Measurements from ENCODE around the gene SIPA1L3. TPM values are rescaled to one million over a fixed set of nuclear protein-coding genes. Genes with fewer than 3 reads are reported as not detected.

Gene SIPA1L3
- total RNA-seq, 2 donors from 2014 or later: 19.5 to 21.4 TPM

GRCh38 chr19:38196948-38197656 is 290.1 kb downstream of the SIPA1L3 start:
- H3K9me3 Mint-ChIP-seq: no peaks in the 10 kb centered on the region
- no peak overlapping the region for H3K4me3 Mint-ChIP-seq
- peaks cover 5% of the 10 kb centered on the region for H3K36me3 Mint-ChIP-seq (ENCODE audit: low read depth)
- H3K27me3 Mint-ChIP-seq: no peaks in the 10 kb centered on the region
- no peak for ATAC-seq (replicated peaks)
- H3K4me1 Mint-ChIP-seq: peaks cover 6% of the 10 kb centered on the region
- no peak overlapping the region for H3K27ac Mint-ChIP-seq

- Mint-ChIP-seq H3K9me3 (no peaks in the 10 kb centered on the region), H3K36me3 (ENCODE audit: low read depth) (peaks cover 10% of the 10 kb centered on the region), H3K27ac (no peak overlapping the region), H3K27me3 (no peaks in the 10 kb centered on the region), H3K4me1 (peaks cover 6% of the 10 kb centered on the region), H3K4me3 (no peak overlapping the region)
- no peak for ATAC-seq (replicated peaks)
Measured at GRCh38 chr19:38197937-38198704, 291.1 kb downstream of the SIPA1L3 start.

- H3K4me1 Mint-ChIP-seq: peaks cover 6% of the 10 kb centered on the region
- H3K4me3 Mint-ChIP-seq: no peak overlapping the region
- H3K27ac Mint-ChIP-seq: no peak overlapping the region
- H3K9me3 Mint-ChIP-seq: no peaks in the 10 kb centered on the region
- H3K36me3 Mint-ChIP-seq (ENCODE audit: low read depth): peaks cover 11% of the 10 kb centered on the region
- no peaks in the 10 kb centered on the region for H3K27me3 Mint-ChIP-seq
- ATAC-seq (replicated peaks): no peak
Measured at GRCh38 chr19:38199340-38199739, 292.3 kb downstream of the SIPA1L3 start.

- Mint-ChIP-seq H3K9me3 (no peaks in the 10 kb centered on the region), H3K27ac (no peak overlapping the region), H3K27me3 (no peaks in the 10 kb centered on the region), H3K36me3 (ENCODE audit: low read depth) (peaks cover 18% of the 10 kb centered on the region), H3K4me1 (no peaks in the 10 kb centered on the region), H3K4me3 (no peak overlapping the region)
- no peak for ATAC-seq (replicated peaks)
Measured at GRCh38 chr19:38201731-38202130, 294.7 kb downstream of the SIPA1L3 start.

GRCh38 chr19:38202504-38202903 is 295.5 kb downstream of the SIPA1L3 start:
- Mint-ChIP-seq H3K9me3 (no peaks in the 10 kb centered on the region), H3K4me1 (no peaks in the 10 kb centered on the region), H3K27me3 (no peaks in the 10 kb centered on the region), H3K4me3 (no peak overlapping the region), H3K36me3 (ENCODE audit: low read depth) (peaks cover 24% of the 10 kb centered on the region), H3K27ac (no peak overlapping the region)
- no peak for ATAC-seq (replicated peaks)

GRCh38 chr19:38203197-38203596 is 296.2 kb downstream of the SIPA1L3 start:
- Mint-ChIP-seq H3K27ac (no peak overlapping the region), H3K4me1 (no peaks in the 10 kb centered on the region), H3K27me3 (no peaks in the 10 kb centered on the region), H3K4me3 (no peak overlapping the region), H3K36me3 (ENCODE audit: low read depth) (peaks cover 24% of the 10 kb centered on the region), H3K9me3 (no peaks in the 10 kb centered on the region)
- no peak for ATAC-seq (replicated peaks)

GRCh38 chr19:38204096-38204495 is 297.1 kb downstream of the SIPA1L3 start:
- Mint-ChIP-seq H3K4me3 (no peak overlapping the region), H3K9me3 (no peaks in the 10 kb centered on the region), H3K27ac (no peak overlapping the region), H3K4me1 (no peaks in the 10 kb centered on the region), H3K36me3 (ENCODE audit: low read depth) (peaks cover 24% of the 10 kb centered on the region), H3K27me3 (no peaks in the 10 kb centered on the region)
- ATAC-seq (replicated peaks): no peak

- Mint-ChIP-seq H3K36me3 (ENCODE audit: low read depth) (peaks cover 26% of the 10 kb centered on the region), H3K27me3 (peaks cover 2% of the 10 kb centered on the region), H3K4me1 (peaks cover 2% of the 10 kb centered on the region), H3K4me3 (no peak overlapping the region), H3K9me3 (no peaks in the 10 kb centered on the region), H3K27ac (no peak overlapping the region)
- ATAC-seq (replicated peaks): no peak
Measured at GRCh38 chr19:38204728-38205127, 297.7 kb downstream of the SIPA1L3 start.

- Mint-ChIP-seq H3K27ac (no peak overlapping the region), H3K36me3 (ENCODE audit: low read depth) (peaks cover 33% of the 10 kb centered on the region), H3K27me3 (peaks cover 15% of the 10 kb centered on the region), H3K9me3 (no peaks in the 10 kb centered on the region), H3K4me3 (no peak overlapping the region), H3K4me1 (peaks cover 9% of the 10 kb centered on the region)
- ATAC-seq (replicated peaks): no peak
Measured at GRCh38 chr19:38206006-38206745, 299.2 kb downstream of the SIPA1L3 start.

- no peak overlapping the region for H3K27ac Mint-ChIP-seq
- peaks cover 33% of the 10 kb centered on the region for H3K36me3 Mint-ChIP-seq (ENCODE audit: low read depth)
- ATAC-seq (replicated peaks): no peak
- no peaks in the 10 kb centered on the region for H3K9me3 Mint-ChIP-seq
- H3K27me3 Mint-ChIP-seq: peaks cover 15% of the 10 kb centered on the region
- peaks cover 9% of the 10 kb centered on the region for H3K4me1 Mint-ChIP-seq
- H3K4me3 Mint-ChIP-seq: no peak overlapping the region
Measured at GRCh38 chr19:38206928-38207327, 299.9 kb downstream of the SIPA1L3 start.

- no peaks in the 10 kb centered on the region for H3K9me3 Mint-ChIP-seq
Measured at GRCh38 chr19:38207543-38207942, 300.5 kb downstream of the SIPA1L3 start.

GRCh38 chr19:38208571-38208970 is 301.6 kb downstream of the SIPA1L3 start:
- H3K36me3 Mint-ChIP-seq (ENCODE audit: low read depth): peaks cover 27% of the 10 kb centered on the region
- no peaks in the 10 kb centered on the region for H3K9me3 Mint-ChIP-seq
- H3K4me1 Mint-ChIP-seq: peaks cover 9% of the 10 kb centered on the region
- H3K27me3 Mint-ChIP-seq: peaks cover 15% of the 10 kb centered on the region
- ATAC-seq (replicated peaks): no peak
- no peak overlapping the region for H3K27ac Mint-ChIP-seq
- H3K4me3 Mint-ChIP-seq: no peak overlapping the region

More at GRCh38 chr19:38207543-38207942, 300.5 kb downstream of the SIPA1L3 start:
- no peak for ATAC-seq (replicated peaks)
- H3K27me3 Mint-ChIP-seq: peaks cover 15% of the 10 kb centered on the region
- no peak overlapping the region for H3K27ac Mint-ChIP-seq
- H3K4me1 Mint-ChIP-seq: peaks cover 9% of the 10 kb centered on the region
- peaks cover 32% of the 10 kb centered on the region for H3K36me3 Mint-ChIP-seq (ENCODE audit: low read depth)
- H3K4me3 Mint-ChIP-seq: no peak overlapping the region

GRCh38 chr19:38209152-38209551 is 302.1 kb downstream of the SIPA1L3 start:
- Mint-ChIP-seq H3K4me1 (peaks cover 13% of the 10 kb centered on the region), H3K4me3 (no peak overlapping the region), H3K9me3 (no peaks in the 10 kb centered on the region), H3K27me3 (peaks cover 18% of the 10 kb centered on the region), H3K27ac (no peak overlapping the region), H3K36me3 (ENCODE audit: low read depth) (peaks cover 33% of the 10 kb centered on the region)
- no peak for ATAC-seq (replicated peaks)

- H3K27me3 Mint-ChIP-seq: peaks cover 21% of the 10 kb centered on the region
- peaks cover 17% of the 10 kb centered on the region for H3K4me1 Mint-ChIP-seq
- H3K36me3 Mint-ChIP-seq (ENCODE audit: low read depth): peaks cover 29% of the 10 kb centered on the region
- H3K9me3 Mint-ChIP-seq: no peaks in the 10 kb centered on the region
- H3K4me3 Mint-ChIP-seq: no peak overlapping the region
- H3K27ac Mint-ChIP-seq: no peak overlapping the region
- ATAC-seq (replicated peaks): no peak
Measured at GRCh38 chr19:38209671-38210457, 302.9 kb downstream of the SIPA1L3 start.

Data from activated T-helper 17 cell treated with anti-CD3 and anti-CD28 coated beads, Interleukin-2, amount 50 U/mL, for 72 hours (primary cell).